Lung (tissue), 12 donors: ENCODE measurements around the gene DNAH1. TPM values are rescaled to one million over a fixed set of nuclear protein-coding genes. Genes with fewer than 3 reads are reported as not detected.

Source experiments
- ATAC-seq: fragments of 200-7000 bp; cut with Tn5 transposase; one replicate; pipeline ENCODE4 v1.9.1; 2020; ENCODE audit warnings: moderate number of reproducible peaks; ENCODE audit not compliant: insufficient read depth, low FRiP score
- DNase-seq, 3 donors: peaks; one replicate each; pipeline ENCODE4 v3.0.0-alpha.2; 2013 to 2017
- H3K27ac ChIP-seq, 2 donors: one replicate each; pipeline ENCODE4 v1.5.1; 2013; ENCODE audit warnings: mild to moderate bottlenecking in 2 of 2, moderate library complexity in 2 of 2, control low read depth in 1 of 2, inconsistent platforms in 1 of 2, low read depth in 1 of 2, low read length in 1 of 2
- H3K27me3 ChIP-seq, 3 donors: one replicate each; pipeline ENCODE4 v1.5.1; 2013; ENCODE audit warnings: low read length in 2 of 3; ENCODE audit not compliant: control insufficient read depth in 3 of 3, insufficient read depth in 3 of 3
- H3K36me3 ChIP-seq, 4 donors: one replicate each; pipeline ENCODE4 v1.5.1; 2013; ENCODE audit warnings: low read length in 4 of 4, mild to moderate bottlenecking in 1 of 4, moderate library complexity in 1 of 4; ENCODE audit not compliant: control insufficient read depth in 4 of 4, insufficient read depth in 4 of 4
- H3K4me1 ChIP-seq, 5 donors: one replicate each; pipeline ENCODE4 v1.5.1; 2013; ENCODE audit warnings: low read length in 5 of 5, mild to moderate bottlenecking in 2 of 5, moderate library complexity in 1 of 5; ENCODE audit not compliant: control insufficient read depth in 5 of 5, insufficient read depth in 5 of 5
- H3K4me3 ChIP-seq: one replicate; pipeline ENCODE4 v1.5.1; 2013; ENCODE audit warnings: mild to moderate bottlenecking, control low read depth, moderate library complexity
- H3K9ac ChIP-seq, 2 donors: one replicate each; pipeline ENCODE4 v1.5.1; 2013; ENCODE audit warnings: low read length in 2 of 2, control low read depth in 1 of 2; ENCODE audit not compliant: insufficient read depth in 1 of 2
- H3K9me3 ChIP-seq, 4 donors: one replicate each; pipeline ENCODE4 v1.5.1; 2013; ENCODE audit warnings: low read length in 3 of 4, mild to moderate bottlenecking in 1 of 4, moderate library complexity in 1 of 4; ENCODE audit not compliant: control insufficient read depth in 4 of 4, insufficient read depth in 3 of 4
- WGBS, 2 donors: extraction: QIAGEN DNeasy Blood & Tissue Kit; methylation state at CpG; one replicate each; pipeline ENCODE4 v1.1.7; 2013; 5-methylcytosine and 5-hydroxymethylcytosine counted together
- polyA plus RNA-seq, 2 donors: library from polyadenylated mRNA; stranded (reverse); fragments of 200-250 nt; gene quantifications; one replicate each; pipeline ENCODE4 v1.2.1, GENCODE V29; 2013
- total RNA-seq, 2 donors: library from RNA; depleted of rRNA in 1 of 2; stranded (reverse); fragments of >200 nt in 1 of 2; gene quantifications; one replicate each; pipeline ENCODE4 v1.2.1, GENCODE V29; 2014 to 2021
- TF ChIP-seq, protein P1 (sequence below): IDR thresholded peaks from 2 replicates; pipeline ENCODE4 v1.5.1; 2012; ENCODE audit warnings: mild to moderate bottlenecking; ENCODE audit errors: control extremely low read depth, extremely low read depth
- donor health status: control.
- donor health status: control.
- donor health status: Bipolar disorder and iron deficiency.
- donor health status: healthy.
- donor health status: DM: yes; HTN: yes; CAD: no.

Gene DNAH1
- total and polyA plus RNA-seq, 4 donors = 6.1 to 21.5 (median 11.4) TPM

DNA sequence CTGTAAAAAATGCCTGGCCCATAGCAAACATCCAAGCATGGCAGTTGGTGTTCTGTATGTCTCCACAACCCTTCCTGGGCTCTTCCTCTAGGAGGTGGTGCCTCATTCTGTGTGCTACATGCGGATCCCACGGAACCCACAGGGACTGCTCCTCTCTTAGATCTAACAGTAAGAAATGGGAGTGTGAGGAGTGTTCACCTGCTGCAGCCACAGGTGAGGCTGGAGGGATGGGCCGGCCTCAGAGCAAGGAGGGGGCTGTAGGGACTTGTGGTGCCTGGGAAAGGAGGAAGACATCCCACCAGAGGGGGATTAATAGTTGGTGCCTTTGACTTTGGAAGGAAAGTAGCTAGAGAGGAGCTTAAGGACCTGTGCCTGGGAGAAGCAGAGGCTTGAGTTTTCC is 106.5 kb downstream of the DNAH1 start:
- no peak for DNase-seq
- TF ChIP-seq, protein P1, sequence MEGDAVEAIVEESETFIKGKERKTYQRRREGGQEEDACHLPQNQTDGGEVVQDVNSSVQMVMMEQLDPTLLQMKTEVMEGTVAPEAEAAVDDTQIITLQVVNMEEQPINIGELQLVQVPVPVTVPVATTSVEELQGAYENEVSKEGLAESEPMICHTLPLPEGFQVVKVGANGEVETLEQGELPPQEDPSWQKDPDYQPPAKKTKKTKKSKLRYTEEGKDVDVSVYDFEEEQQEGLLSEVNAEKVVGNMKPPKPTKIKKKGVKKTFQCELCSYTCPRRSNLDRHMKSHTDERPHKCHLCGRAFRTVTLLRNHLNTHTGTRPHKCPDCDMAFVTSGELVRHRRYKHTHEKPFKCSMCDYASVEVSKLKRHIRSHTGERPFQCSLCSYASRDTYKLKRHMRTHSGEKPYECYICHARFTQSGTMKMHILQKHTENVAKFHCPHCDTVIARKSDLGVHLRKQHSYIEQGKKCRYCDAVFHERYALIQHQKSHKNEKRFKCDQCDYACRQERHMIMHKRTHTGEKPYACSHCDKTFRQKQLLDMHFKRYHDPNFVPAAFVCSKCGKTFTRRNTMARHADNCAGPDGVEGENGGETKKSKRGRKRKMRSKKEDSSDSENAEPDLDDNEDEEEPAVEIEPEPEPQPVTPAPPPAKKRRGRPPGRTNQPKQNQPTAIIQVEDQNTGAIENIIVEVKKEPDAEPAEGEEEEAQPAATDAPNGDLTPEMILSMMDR = no peak
- Histone ChIP-seq H3K4me3 (no peak overlapping the region), H3K4me1 (peaks cover 0 to 12% (median 0%) of the 10 kb centered on the region in 5 donors), H3K9ac (no peak overlapping the region), H3K36me3 (no peaks in the 10 kb centered on the region), H3K9me3 (no peaks in the 10 kb centered on the region), H3K27ac (no peak overlapping the region), H3K27me3 (no peaks in the 10 kb centered on the region)
- 94 to 96% methylated on average over 3 of the region's 3 CpGs for WGBS, 2 donors
- no peak for ATAC-seq

GRCh38 chr3:52423173-52423572 is 107.1 kb downstream of the DNAH1 start:
- Histone ChIP-seq H3K4me3 (no peak overlapping the region), H3K27ac (no peak overlapping the region), H3K27me3 (no peaks in the 10 kb centered on the region), H3K9ac (peak overlapping the region in 1 of 2 donors; percentile 28), H3K4me1 (peaks cover 0 to 12% (median 0%) of the 10 kb centered on the region in 5 donors), H3K9me3 (no peaks in the 10 kb centered on the region), H3K36me3 (no peaks in the 10 kb centered on the region)
- TF ChIP-seq, protein P1 = no peak
- ATAC-seq (no peak), DNase-seq (peak; percentile 36 to 80 (median 70))
- WGBS, 2 donors = 67 to 72% methylated on average over 5 of the region's 5 CpGs

GRCh38 chr3:52428151-52429005 is 112.3 kb downstream of the DNAH1 start:
- TF ChIP-seq, protein P1 = peak; percentile 65
- Histone ChIP-seq H3K27ac (peak overlapping the region in 1 of 2 donors; percentile 16), H3K36me3 (no peaks in the 10 kb centered on the region), H3K9me3 (no peaks in the 10 kb centered on the region), H3K27me3 (no peaks in the 10 kb centered on the region), H3K9ac (no peak overlapping the region), H3K4me1 (peaks cover 0 to 9% (median 3%) of the 10 kb centered on the region in 5 donors), H3K4me3 (no peak overlapping the region)
- peak; percentile 63 to 92 (median 89) for DNase-seq
- peak; percentile 77 for ATAC-seq
- 13 to 20% methylated on average over 7 of the region's 7 CpGs for whole genome bisulfite sequencing, 2 donors
